ENCODE measurements around the gene FAM149B1. TPM values are rescaled to one million over a fixed set of nuclear protein-coding genes. Genes with fewer than 3 reads are reported as not detected.

FAM149B1 gene
- 16.4 and 27.1 TPM in 2 replicates for total RNA-seq

GRCh38 chr10:73167783-73168464, at the start of gene FAM149B1, which contains the start of gene ECD:
TSS of gene FAM149B1 (plus strand) at chr10:73168119. CDS start at chr10:73168340, 221 bp downstream.
TSS of gene ECD (minus strand) at chr10:73168008. CDS start at chr10:73163937, 4,071 bp downstream.

DNA sequence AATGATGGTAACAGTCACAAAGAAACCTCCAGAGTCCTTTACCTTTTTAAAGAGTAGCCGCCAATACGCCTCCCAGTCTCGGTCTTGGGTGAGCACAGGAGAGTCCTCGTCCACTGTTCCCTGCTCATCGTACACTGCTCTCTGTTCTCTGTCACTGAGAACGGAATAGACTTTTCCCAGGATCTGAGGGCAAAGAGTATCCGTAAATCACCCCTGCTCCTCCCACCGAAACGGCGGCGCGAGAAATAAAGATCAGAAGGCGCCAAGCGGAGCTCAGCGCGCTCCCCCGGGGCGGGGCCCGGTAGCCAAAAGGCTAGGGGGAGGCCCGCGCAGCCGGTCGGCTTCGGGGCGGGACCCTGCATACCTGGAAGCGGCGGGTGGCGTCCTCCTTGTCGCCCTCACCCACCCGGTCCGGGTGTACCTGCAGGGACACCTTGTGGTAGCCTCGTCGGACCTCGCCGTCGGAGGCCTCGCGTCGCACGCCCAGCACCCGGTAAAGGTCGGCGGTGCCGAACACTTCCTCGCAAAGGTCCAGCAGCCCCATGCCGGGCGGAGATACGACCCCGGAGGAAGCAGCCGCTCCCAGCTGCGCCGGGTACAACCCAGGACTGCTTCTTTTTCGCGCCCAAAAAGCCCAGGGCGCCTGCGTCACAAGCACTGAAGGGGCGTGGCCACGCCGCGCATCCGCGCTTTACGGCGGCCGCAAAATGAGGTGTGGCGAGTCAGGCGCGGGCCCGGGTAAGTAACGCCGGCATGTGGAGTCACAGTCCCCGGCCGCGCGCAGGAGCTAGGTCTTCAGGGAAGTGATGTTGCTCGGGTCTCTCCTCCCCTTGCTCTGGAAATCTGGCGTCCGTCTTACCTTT, 79.0 kb downstream of the FAM149B1 start, which contains the start of gene DNAJC9:
Gene DNAJC9 (minus strand): TSS at position 610 of the 863 bp plus-strand sequence. CDS start 66 bp downstream, at position 544.

GRCh38 chr10:73252445-73253224, 84.7 kb downstream of the FAM149B1 start, which contains the start of gene MRPS16:
TSS of gene MRPS16 (minus strand) at chr10:73252644. CDS start at chr10:73252482, 162 bp downstream.

Other genes starting within 250 kb of the FAM149B1 start
- not detected in 2 replicates for gene PLA2G12B, start 213.3 kb upstream of the FAM149B1 start, total RNA-seq
- 57.4 and 234 TPM in 2 replicates for gene P4HA1, start 71.3 kb upstream of the FAM149B1 start, total RNA-seq
- 0.34 and 1.3 TPM in 2 replicates for gene NUDT13, start 57.7 kb upstream of the FAM149B1 start, total RNA-seq
- gene ECD, start 111 bp upstream of the FAM149B1 start, total RNA-seq: 21.5 TPM in 2 replicates
- 28.6 and 30.4 TPM in 2 replicates for gene DNAJC9, start 79.1 kb downstream of the FAM149B1 start, total RNA-seq
- 58.2 and 83.7 TPM in 2 replicates for gene MRPS16, start 84.5 kb downstream of the FAM149B1 start, total RNA-seq
- 0.68 and 3.6 TPM in 2 replicates for gene CFAP70, start 190.7 kb downstream of the FAM149B1 start, total RNA-seq
- gene ANXA7, start 245.9 kb downstream of the FAM149B1 start, total RNA-seq: 96.0 and 103 TPM in 2 replicates

All from nasal cavity respiratory epithelium epithelial cell of viscerocranial mucosa (primary cell).